SK-N-SH (cell line): Measurements from ENCODE around the gene EXOC3. TPM values are rescaled to one million over a fixed set of nuclear protein-coding genes. Genes with fewer than 3 reads are reported as not detected.

Experiments
- CTCF ChIA-PET: fragments of 300-600, 350-600 bp; formaldehyde crosslinking; extraction: SDS; loops from one replicate; lab custom pipeline; 2021; lab: Yijun Ruan, JAX
- POLR2A ChIA-PET: fragments of 350-600 bp; sonication (Branson Sonifier 250); formaldehyde crosslinking; extraction: SDS; loops from one replicate; lab custom pipeline; 2020; ENCODE audit warnings: antibody characterized with exemption, inconsistent platforms; lab: Yijun Ruan, JAX
- DNase-seq: peaks from one replicate; pipeline ENCODE4 v3.0.0; 2012
- H2AFZ ChIP-seq: fragments of 200-600 bp; sonication (generic); 2 replicates; pipeline ENCODE4 v1.8.1; 2016; ENCODE audit warnings: antibody characterized with exemption, mild to moderate bottlenecking, low read depth
- H3F3A ChIP-seq: fragments of 200-600 bp; sonication (generic); replicated peaks from 2 replicates; pipeline ENCODE3; 2016; ENCODE audit warnings: antibody characterized with exemption, mild to moderate bottlenecking; ENCODE audit not compliant: insufficient read depth
- H3K27ac ChIP-seq, 2 experiments: fragments of 200-500 bp in 1 of 2; fragments of 200-600 bp in 1 of 2; sonication (Bioruptor generic) in 1 of 2; sonication (generic), shearing (Covaris generic) in 1 of 2; 2 replicates each; pipeline versions ENCODE4 v1.5.1 to v1.6.1; 2014 to 2016; ENCODE audit warnings: low read depth in 2 of 2, inconsistent platforms in 1 of 2, low read length in 1 of 2, mild to moderate bottlenecking in 1 of 2, mixed read lengths in 1 of 2
- H3K27me3 ChIP-seq: fragments of 200-600 bp; sonication (generic), shearing (Covaris generic); 2 replicates; pipeline ENCODE4 v1.6.1; 2016; ENCODE audit warnings: mixed run types; ENCODE audit not compliant: insufficient read depth
- H3K36me3 ChIP-seq, 2 experiments: fragments of 200-500 bp in 1 of 2; fragments of 200-600 bp in 1 of 2; sonication (Bioruptor generic) in 1 of 2; sonication (generic) in 1 of 2; replicated peaks in 1 of 2; 2 replicates each; pipeline versions ENCODE3 to v1.5.1; 2014 to 2016; ENCODE audit warnings: low read length in 1 of 2, mild to moderate bottlenecking in 1 of 2; ENCODE audit not compliant: insufficient read depth in 2 of 2, control insufficient read depth in 1 of 2
- H3K4me1 ChIP-seq, 2 experiments: fragments of 200-500 bp in 1 of 2; fragments of 200-600 bp in 1 of 2; sonication (Bioruptor generic) in 1 of 2; sonication (generic), shearing (Covaris generic) in 1 of 2; 2 replicates each; pipeline versions ENCODE4 v1.5.1 to v1.6.1; 2014 to 2016; ENCODE audit warnings: low read depth in 1 of 2, low read length in 1 of 2, mixed run types in 1 of 2; ENCODE audit not compliant: insufficient read depth in 2 of 2, control insufficient read depth in 1 of 2
- H3K4me2 ChIP-seq: fragments of 200-600 bp; sonication (generic), shearing (Covaris generic); 2 replicates; pipeline ENCODE4 v1.6.1; 2017; ENCODE audit warnings: mixed run types
- H3K4me3 ChIP-seq, 2 experiments: fragments of 200-500 bp in 1 of 2; fragments of 200-600 bp in 1 of 2; sonication (Bioruptor generic) in 1 of 2; sonication (generic), shearing (Covaris generic) in 1 of 2; 2 replicates each; pipeline versions ENCODE4 v1.5.1 to v1.8.1; 2014 to 2016; ENCODE audit warnings: low read depth in 2 of 2, inconsistent platforms in 1 of 2, low read length in 1 of 2, mild to moderate bottlenecking in 1 of 2, mixed read lengths in 1 of 2, moderate library complexity in 1 of 2
- H3K79me2 ChIP-seq: fragments of 200-600 bp; sonication (generic); 2 replicates; pipeline ENCODE4 v1.8.1; 2017; ENCODE audit warnings: mild to moderate bottlenecking; ENCODE audit not compliant: insufficient read depth
- H3K9ac ChIP-seq: fragments of 200-600 bp; sonication (generic); 2 replicates; pipeline ENCODE4 v1.6.1; 2017; ENCODE audit warnings: mixed run types
- H3K9me2 ChIP-seq: fragments of 200-600 bp; sonication (generic); 2 replicates; pipeline ENCODE4 v1.6.1; 2017; ENCODE audit warnings: mixed run types
- H3K9me3 ChIP-seq: fragments of 200-600 bp; sonication (generic); 2 replicates; pipeline ENCODE4 v1.6.1; 2017; ENCODE audit warnings: mixed run types, mild to moderate bottlenecking, moderate library complexity
- H4K20me1 ChIP-seq: fragments of 200-600 bp; sonication (generic); 2 replicates; pipeline ENCODE4 v1.6.1; 2017; ENCODE audit warnings: mild to moderate bottlenecking, mixed run types; ENCODE audit not compliant: insufficient read depth
- CHD2 ChIP-seq: fragments of 150-350 bp; IDR thresholded peaks from 2 replicates; pipeline ENCODE4 v1.6.1; 2018; ENCODE audit warnings: low read length; ENCODE audit not compliant: partially characterized antibody
- CTCF ChIP-seq: fragments of 200-600 bp; sonication (generic); IDR thresholded peaks from 2 replicates; pipeline ENCODE4 v1.6.1; 2017; ENCODE audit warnings: antibody characterized with exemption, mild to moderate bottlenecking, moderate library complexity
- ELF1 ChIP-seq: IDR thresholded peaks from 2 replicates; pipeline ENCODE4 v1.4.0; 2012
- FOXM1 ChIP-seq: IDR thresholded peaks from 2 replicates; pipeline ENCODE4 v1.4.0; 2012; ENCODE audit warnings: low read depth, mild to moderate bottlenecking
- GABPA ChIP-seq: IDR thresholded peaks from 2 replicates; pipeline ENCODE4 v1.4.0; 2012; ENCODE audit warnings: low read depth, mild to moderate bottlenecking
- MXI1 ChIP-seq: IDR thresholded peaks from 2 replicates; pipeline ENCODE4 v1.6.1; 2012; ENCODE audit warnings: mild to moderate bottlenecking, low read depth, low read length, improper control_type of control experiment
- PBX3 ChIP-seq: IDR thresholded peaks from 2 replicates; pipeline ENCODE4; 2012
- POLR2AphosphoS5 ChIP-seq: IDR thresholded peaks from 2 replicates; pipeline ENCODE4 v1.6.1; 2012; ENCODE audit warnings: low read depth, low read length
- RAD21 ChIP-seq: IDR thresholded peaks from 2 replicates; pipeline ENCODE4 v1.6.1; 2012; ENCODE audit warnings: mild to moderate bottlenecking, low read length
- SIN3A ChIP-seq: IDR thresholded peaks from 2 replicates; pipeline ENCODE4 v1.6.1; 2012; ENCODE audit warnings: low read depth, mild to moderate bottlenecking, low read length, moderate library complexity, borderline replicate concordance
- TCF12 ChIP-seq: IDR thresholded peaks from 2 replicates; pipeline ENCODE4 v1.4.0; 2012
- WGBS: methylation state at CpG from one replicate; pipeline ENCODE4 v1.1.6; 2017; ENCODE audit warnings: low lambda C conversion rate; 5-methylcytosine and 5-hydroxymethylcytosine counted together
- polyA plus RNA-seq, 3 experiments: library from polyadenylated mRNA; depleted of rRNA; stranded (reverse); fragments of >200 nt; gene quantifications; 2 replicates each; pipeline ENCODE4 v1.2.3, GENCODE V29; 2012
- TF ChIP-seq, protein P1 (sequence below): IDR thresholded peaks from 2 replicates; pipeline ENCODE4 v1.6.1; 2012; ENCODE audit warnings: mild to moderate bottlenecking, low read depth, low read length, moderate library complexity
- TF ChIP-seq, protein P2 (sequence below): fragments of 150-350 bp; IDR thresholded peaks from 2 replicates; pipeline ENCODE4 v1.6.1; 2017; ENCODE audit warnings: antibody characterized with exemption, low read length, low read depth, borderline replicate concordance
- TF ChIP-seq, protein P3 (sequence below): IDR thresholded peaks from 2 replicates; pipeline ENCODE4 v1.4.0; 2012; ENCODE audit warnings: low read depth, borderline replicate concordance

EXOC3 gene
- polyA plus RNA-seq, 1 of the 3 experiments (the other 2 are of a cell fraction) = 25.7 TPM

- H3K79me2 ChIP-seq = no peaks in the 10 kb centered on the region
- H4K20me1 ChIP-seq = no peaks in the 10 kb centered on the region
- H3K27ac ChIP-seq = no peak overlapping the region
- no peak overlapping the region for H3K9ac ChIP-seq
- TF ChIP-seq FOXM1 = no peak
- TF ChIP-seq, protein P1, sequence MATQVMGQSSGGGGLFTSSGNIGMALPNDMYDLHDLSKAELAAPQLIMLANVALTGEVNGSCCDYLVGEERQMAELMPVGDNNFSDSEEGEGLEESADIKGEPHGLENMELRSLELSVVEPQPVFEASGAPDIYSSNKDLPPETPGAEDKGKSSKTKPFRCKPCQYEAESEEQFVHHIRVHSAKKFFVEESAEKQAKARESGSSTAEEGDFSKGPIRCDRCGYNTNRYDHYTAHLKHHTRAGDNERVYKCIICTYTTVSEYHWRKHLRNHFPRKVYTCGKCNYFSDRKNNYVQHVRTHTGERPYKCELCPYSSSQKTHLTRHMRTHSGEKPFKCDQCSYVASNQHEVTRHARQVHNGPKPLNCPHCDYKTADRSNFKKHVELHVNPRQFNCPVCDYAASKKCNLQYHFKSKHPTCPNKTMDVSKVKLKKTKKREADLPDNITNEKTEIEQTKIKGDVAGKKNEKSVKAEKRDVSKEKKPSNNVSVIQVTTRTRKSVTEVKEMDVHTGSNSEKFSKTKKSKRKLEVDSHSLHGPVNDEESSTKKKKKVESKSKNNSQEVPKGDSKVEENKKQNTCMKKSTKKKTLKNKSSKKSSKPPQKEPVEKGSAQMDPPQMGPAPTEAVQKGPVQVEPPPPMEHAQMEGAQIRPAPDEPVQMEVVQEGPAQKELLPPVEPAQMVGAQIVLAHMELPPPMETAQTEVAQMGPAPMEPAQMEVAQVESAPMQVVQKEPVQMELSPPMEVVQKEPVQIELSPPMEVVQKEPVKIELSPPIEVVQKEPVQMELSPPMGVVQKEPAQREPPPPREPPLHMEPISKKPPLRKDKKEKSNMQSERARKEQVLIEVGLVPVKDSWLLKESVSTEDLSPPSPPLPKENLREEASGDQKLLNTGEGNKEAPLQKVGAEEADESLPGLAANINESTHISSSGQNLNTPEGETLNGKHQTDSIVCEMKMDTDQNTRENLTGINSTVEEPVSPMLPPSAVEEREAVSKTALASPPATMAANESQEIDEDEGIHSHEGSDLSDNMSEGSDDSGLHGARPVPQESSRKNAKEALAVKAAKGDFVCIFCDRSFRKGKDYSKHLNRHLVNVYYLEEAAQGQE = no peak
- no peak for TF ChIP-seq PBX3
- TF ChIP-seq, protein P2, sequence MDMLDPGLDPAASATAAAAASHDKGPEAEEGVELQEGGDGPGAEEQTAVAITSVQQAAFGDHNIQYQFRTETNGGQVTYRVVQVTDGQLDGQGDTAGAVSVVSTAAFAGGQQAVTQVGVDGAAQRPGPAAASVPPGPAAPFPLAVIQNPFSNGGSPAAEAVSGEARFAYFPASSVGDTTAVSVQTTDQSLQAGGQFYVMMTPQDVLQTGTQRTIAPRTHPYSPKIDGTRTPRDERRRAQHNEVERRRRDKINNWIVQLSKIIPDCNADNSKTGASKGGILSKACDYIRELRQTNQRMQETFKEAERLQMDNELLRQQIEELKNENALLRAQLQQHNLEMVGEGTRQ = no peak
- no peak for TF ChIP-seq GABPA
- TF ChIP-seq CTCF = no peak
- no peak for TF ChIP-seq TCF12
- no peak for TF ChIP-seq POLR2AphosphoS5
- TF ChIP-seq, protein P3, sequence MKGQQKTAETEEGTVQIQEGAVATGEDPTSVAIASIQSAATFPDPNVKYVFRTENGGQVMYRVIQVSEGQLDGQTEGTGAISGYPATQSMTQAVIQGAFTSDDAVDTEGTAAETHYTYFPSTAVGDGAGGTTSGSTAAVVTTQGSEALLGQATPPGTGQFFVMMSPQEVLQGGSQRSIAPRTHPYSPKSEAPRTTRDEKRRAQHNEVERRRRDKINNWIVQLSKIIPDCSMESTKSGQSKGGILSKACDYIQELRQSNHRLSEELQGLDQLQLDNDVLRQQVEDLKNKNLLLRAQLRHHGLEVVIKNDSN = no peak
- no peak for TF ChIP-seq SIN3A
- no peak for TF ChIP-seq ELF1
- no peak for TF ChIP-seq MXI1
- no peak for TF ChIP-seq CHD2
- no peak for TF ChIP-seq RAD21
- peaks cover 0 to 3% of the 10 kb centered on the region in 2 experiments; a peak in 1 of 4 replicates for H3K4me1 ChIP-seq
- ChIA-PET CTCF (interaction anchor here (2.9 kb wide), 1 partner anchor 13 kb away, joined by 18 read pairs; no protein-coding TSS in a partner anchor), POLR2A (no interaction called here)
- no peaks in the 10 kb centered on the region for H3K9me2 ChIP-seq
- no peak overlapping the region for H3K4me3 ChIP-seq
- H3K4me2 ChIP-seq = no peak overlapping the region
- WGBS = 67% methylated on average over 13 of the region's 14 CpGs
- no peaks in the 10 kb centered on the region for H3K9me3 ChIP-seq
- no peak for DNase-seq
- H3K27me3 ChIP-seq = no peaks in the 10 kb centered on the region
- H2AFZ ChIP-seq = no peak overlapping the region
- H3K36me3 ChIP-seq = no peaks in the 10 kb centered on the region
- H3F3A ChIP-seq = no peaks in the 10 kb centered on the region
Measured at GRCh38 chr5:417301-418161, 25.4 kb upstream of the EXOC3 start.
